Measurements from ENCODE around the gene PON1.
A peak's percentile ranks its signal among the peaks of the same experiment; 100 is the strongest.

PON1 gene

GRCh38 chr7:95324431-95324830, at the start of gene PON1:
PON1 (minus strand) TSS chr7:95324532; CDS start chr7:95324475, 57 bp downstream.
- TF ChIP-seq JUND (IDR thresholded peaks at IDR 0.05; ENCODE audit: low read depth): no peak
- DNase-seq (ENCODE audit: low read depth in 1 of 2, low spot score in 1 of 2): no peak
- in situ Hi-C loops (cut with HindIII; ENCODE audit: low pct_unique_long_range_greater_than_20kb, low sequenced_read_pairs): no loop called here

GRCh38 chr7:95373323-95373722, 49.0 kb upstream of the PON1 start:
- in situ Hi-C loops (cut with HindIII; ENCODE audit: low pct_unique_long_range_greater_than_20kb, low sequenced_read_pairs): no loop called here
- TF ChIP-seq JUND (IDR thresholded peaks at IDR 0.05; ENCODE audit: low read depth): no peak
- no peak for DNase-seq (ENCODE audit: low read depth in 1 of 2, low spot score in 1 of 2)

- in situ Hi-C loops (cut with HindIII; ENCODE audit: low pct_unique_long_range_greater_than_20kb, low sequenced_read_pairs): no loop called here
- no peak for TF ChIP-seq JUND (IDR thresholded peaks at IDR 0.05; ENCODE audit: low read depth)
- peak in 1 of 2 experiments; percentile 48 for DNase-seq (ENCODE audit: low read depth in 1 of 2, low spot score in 1 of 2)
Observed at GRCh38 chr7:95368235-95368634, 43.9 kb upstream of the PON1 start.

GRCh38 chr7:95367606-95368005, 43.3 kb upstream of the PON1 start:
- DNase-seq (ENCODE audit: low read depth in 1 of 2, low spot score in 1 of 2): peak; percentile 20 to 96
- in situ Hi-C loops (cut with HindIII; ENCODE audit: low pct_unique_long_range_greater_than_20kb, low sequenced_read_pairs): no loop called here
- peak; percentile 39; the same call in 1 of the 2 replicates for TF ChIP-seq JUND (IDR thresholded peaks at IDR 0.05; ENCODE audit: low read depth)

GRCh38 chr7:95365151-95365550, 40.8 kb upstream of the PON1 start:
- in situ Hi-C loops (cut with HindIII; ENCODE audit: low pct_unique_long_range_greater_than_20kb, low sequenced_read_pairs): no loop called here
- TF ChIP-seq JUND (IDR thresholded peaks at IDR 0.05; ENCODE audit: low read depth): no peak
- no peak for DNase-seq (ENCODE audit: low read depth in 1 of 2, low spot score in 1 of 2)

GRCh38 chr7:95357623-95358022, 33.3 kb upstream of the PON1 start:
- in situ Hi-C loops (cut with HindIII; ENCODE audit: low pct_unique_long_range_greater_than_20kb, low sequenced_read_pairs): no loop called here
- peak in 1 of 2 experiments; percentile 10 for DNase-seq (ENCODE audit: low read depth in 1 of 2, low spot score in 1 of 2)
- no peak for TF ChIP-seq JUND (IDR thresholded peaks at IDR 0.05; ENCODE audit: low read depth)

GRCh38 chr7:95342642-95343307, 18.4 kb upstream of the PON1 start:
- no peak for TF ChIP-seq JUND (IDR thresholded peaks at IDR 0.05; ENCODE audit: low read depth)
- DNase-seq (ENCODE audit: low read depth in 1 of 2, low spot score in 1 of 2): peak in 1 of 2 experiments; percentile 67
- in situ Hi-C loops (cut with HindIII; ENCODE audit: low pct_unique_long_range_greater_than_20kb, low sequenced_read_pairs): no loop called here

GRCh38 chr7:95342029-95342428, 17.7 kb upstream of the PON1 start:
- no peak for TF ChIP-seq JUND (IDR thresholded peaks at IDR 0.05; ENCODE audit: low read depth)
- DNase-seq (ENCODE audit: low read depth in 1 of 2, low spot score in 1 of 2): no peak
- in situ Hi-C loops (cut with HindIII; ENCODE audit: low pct_unique_long_range_greater_than_20kb, low sequenced_read_pairs): no loop called here

GRCh38 chr7:95340491-95340890, 16.2 kb upstream of the PON1 start:
- no peak for DNase-seq (ENCODE audit: low read depth in 1 of 2, low spot score in 1 of 2)
- in situ Hi-C loops (cut with HindIII; ENCODE audit: low pct_unique_long_range_greater_than_20kb, low sequenced_read_pairs): no loop called here
- TF ChIP-seq JUND (IDR thresholded peaks at IDR 0.05; ENCODE audit: low read depth): no peak

- in situ Hi-C loops (cut with HindIII; ENCODE audit: low pct_unique_long_range_greater_than_20kb, low sequenced_read_pairs): no loop called here
- no peak for DNase-seq (ENCODE audit: low read depth in 1 of 2, low spot score in 1 of 2)
- TF ChIP-seq JUND (IDR thresholded peaks at IDR 0.05; ENCODE audit: low read depth): no peak
Observed at GRCh38 chr7:95338832-95339231, 14.5 kb upstream of the PON1 start.

- in situ Hi-C loops (cut with HindIII; ENCODE audit: low pct_unique_long_range_greater_than_20kb, low sequenced_read_pairs): no loop called here
- DNase-seq (ENCODE audit: low read depth in 1 of 2, low spot score in 1 of 2): no peak
- TF ChIP-seq JUND (IDR thresholded peaks at IDR 0.05; ENCODE audit: low read depth): no peak
Observed at GRCh38 chr7:95335093-95335492, 10.8 kb upstream of the PON1 start.

GRCh38 chr7:95334447-95334846, 10.1 kb upstream of the PON1 start:
- no peak for DNase-seq (ENCODE audit: low read depth in 1 of 2, low spot score in 1 of 2)
- TF ChIP-seq JUND (IDR thresholded peaks at IDR 0.05; ENCODE audit: low read depth): no peak
- in situ Hi-C loops (cut with HindIII; ENCODE audit: low pct_unique_long_range_greater_than_20kb, low sequenced_read_pairs): no loop called here

- TF ChIP-seq JUND (IDR thresholded peaks at IDR 0.05; ENCODE audit: low read depth): no peak
- DNase-seq (ENCODE audit: low read depth in 1 of 2, low spot score in 1 of 2): no peak
- in situ Hi-C loops (cut with HindIII; ENCODE audit: low pct_unique_long_range_greater_than_20kb, low sequenced_read_pairs): no loop called here
Observed at GRCh38 chr7:95330961-95331337, 6.6 kb upstream of the PON1 start.
